B cell (primary cell): Measurements from ENCODE around the gene CLCN1. TPM values are rescaled to one million over a fixed set of nuclear protein-coding genes. Genes with fewer than 3 reads are reported as not detected.

ENCODE experiments used
- ATAC-seq: fragments of 200-7000 bp; cut with Tn5 transposase; one replicate; pipeline ENCODE4 v1.10.0; 2021; ENCODE audit warnings: low read depth, mild to moderate bottlenecking, moderate number of reproducible peaks, moderate library complexity
- CTCF ChIA-PET: fragments of 350-600 bp; sonication (Branson Sonifier 250); formaldehyde crosslinking; loops from one replicate; lab custom pipeline; 2021; ENCODE audit warnings: antibody characterized with exemption, inconsistent platforms; lab: Charles Lee
- POLR2A ChIA-PET: fragments of 350-600 bp; sonication (Branson Sonifier 250); formaldehyde crosslinking; loops from one replicate; lab custom pipeline; 2021; ENCODE audit warnings: antibody characterized with exemption; lab: Charles Lee
- DNase-seq: peaks from one replicate; pipeline ENCODE4 v3.0.0; 2013
- H2AFZ ChIP-seq: 2 replicates; pipeline ENCODE4 v1.6.1; 2012; ENCODE audit warnings: mild to moderate bottlenecking, low read depth, low read length; ENCODE audit not compliant: insufficient read depth, poor library complexity, severe bottlenecking
- H3K27ac ChIP-seq, 2 donors: 1 replicate in 1 of 2; 2 replicates in 1 of 2; pipeline ENCODE4 v1.5.1; 2012 to 2013; ENCODE audit warnings: low read length in 2 of 2, mild to moderate bottlenecking in 2 of 2, moderate library complexity in 1 of 2
- H3K27me3 ChIP-seq, 4 experiments: fragments of 200-600 bp in 1 of 4; sonication (generic) in 1 of 4; replicated peaks in 1 of 4; 1 replicate in 2 of 4; 2 replicates in 2 of 4; pipeline versions ENCODE4 v1.6.1 to v1.7.0; 2013 to 2016; ENCODE audit warnings: low read length in 3 of 4, mild to moderate bottlenecking in 2 of 4, mixed read lengths in 1 of 4, moderate library complexity in 1 of 4; ENCODE audit not compliant: insufficient read depth in 4 of 4, control insufficient read depth in 3 of 4; ENCODE audit errors: control extremely low read depth in 1 of 4
- H3K36me3 ChIP-seq, 2 experiments: replicated peaks in 1 of 2; 1 replicate in 1 of 2; 2 replicates in 1 of 2; pipeline versions ENCODE4 v1.6.1 to v1.7.1; 2013; ENCODE audit warnings: low read length in 1 of 2; ENCODE audit not compliant: insufficient read depth in 2 of 2, control insufficient read depth in 1 of 2; ENCODE audit errors: control extremely low read depth in 1 of 2, extremely low read depth in 1 of 2
- H3K4me1 ChIP-seq, 2 donors: fragments of 200-600 bp in 1 of 2; sonication (generic) in 1 of 2; 1 replicate in 1 of 2; 2 replicates in 1 of 2; pipeline versions ENCODE4 v1.5.1 to v1.6.1; 2013 to 2017; ENCODE audit warnings: low read length in 2 of 2; ENCODE audit not compliant: control insufficient read depth in 2 of 2, insufficient read depth in 2 of 2
- H3K4me2 ChIP-seq: replicated peaks from 2 replicates; pipeline ENCODE3; 2012; ENCODE audit warnings: mild to moderate bottlenecking, low read depth, low read length; ENCODE audit not compliant: poor library complexity, severe bottlenecking
- H3K4me3 ChIP-seq, 5 experiments: fragments of 200-600 bp in 1 of 5; sonication (generic) in 1 of 5; 1 replicate in 3 of 5; 2 replicates in 2 of 5; pipeline versions ENCODE4 v1.5.1 to v1.7.0; 2011 to 2016; ENCODE audit warnings: low read length in 4 of 5, mild to moderate bottlenecking in 4 of 5, low read depth in 2 of 5, control low read depth in 1 of 5, moderate library complexity in 1 of 5; ENCODE audit not compliant: insufficient read depth in 1 of 5; ENCODE audit errors: control extremely low read depth in 1 of 5, extremely low read depth in 1 of 5
- H3K79me2 ChIP-seq: fragments of 200-600 bp; sonication (generic); one replicate; pipeline ENCODE4 v1.6.0; 2016; ENCODE audit warnings: low read length; ENCODE audit not compliant: control insufficient read depth, insufficient read depth
- H3K9ac ChIP-seq: fragments of 200-600 bp; sonication (generic); 2 replicates; pipeline ENCODE4 v1.6.1; 2017; ENCODE audit warnings: mild to moderate bottlenecking, low read length, moderate library complexity
- H3K9me3 ChIP-seq, 3 donors: one replicate each; pipeline versions ENCODE4 v1.6.1 to v1.7.1; 2013; ENCODE audit warnings: low read length in 2 of 3; ENCODE audit not compliant: control insufficient read depth in 2 of 3, insufficient read depth in 1 of 3; ENCODE audit errors: control extremely low read depth in 1 of 3
- H4K20me1 ChIP-seq: 2 replicates; pipeline ENCODE4 v1.6.0; 2012; ENCODE audit warnings: mild to moderate bottlenecking, low read length; ENCODE audit not compliant: insufficient read depth, control insufficient read depth, poor library complexity, severe bottlenecking
- H3K27ac Mint-ChIP-seq: one replicate; pipeline ENCODE4 v1.8.0; 2021; ENCODE audit warnings: mixed read lengths
- H3K27me3 Mint-ChIP-seq: one replicate; pipeline ENCODE4 v1.8.0; 2021; ENCODE audit warnings: mixed read lengths
- H3K4me1 Mint-ChIP-seq: one replicate; pipeline ENCODE4 v1.8.0; 2021; ENCODE audit warnings: mixed read lengths
- H3K4me3 Mint-ChIP-seq: one replicate; pipeline ENCODE4 v1.8.0; 2021; ENCODE audit warnings: mixed read lengths
- H3K9me3 Mint-ChIP-seq: one replicate; pipeline ENCODE4 v1.8.0; 2022; ENCODE audit warnings: mixed read lengths; ENCODE audit not compliant: insufficient read depth
- CTCF ChIP-seq: fragments of 200-600 bp; IDR thresholded peaks from one replicate; pipeline ENCODE4 v1.8.0; 2022; ENCODE audit warnings: antibody characterized with exemption, mild to moderate bottlenecking
- EZH2 ChIP-seq: IDR thresholded peaks from 2 replicates; pipeline ENCODE4 v1.6.1; 2012; ENCODE audit warnings: borderline replicate concordance, low read depth, mild to moderate bottlenecking, moderate library complexity, low read length; ENCODE audit not compliant: insufficient read depth, poor library complexity, severe bottlenecking
- WGBS: methylation state at CpG from one replicate; pipeline ENCODE4 v1.1.5; 2013; ENCODE audit warnings: missing lambda C conversion rate; ENCODE audit not compliant: insufficient coverage; 5-methylcytosine and 5-hydroxymethylcytosine counted together
- intact Hi-C: fragments of 100-400 bp; cut with micrococcal nuclease; formaldehyde crosslinking; loops from one replicate; pipeline ENCODE4 v1.10.0; 2022
- polyA plus RNA-seq: library from polyadenylated mRNA; depleted of rRNA; stranded (reverse); fragments of >200 nt; gene quantifications from 2 replicates; pipeline ENCODE4 v1.2.3, GENCODE V29; 2012
- total RNA-seq, 2 donors: library from RNA; stranded (reverse); fragments of 120-200 nt in 1 of 2; gene quantifications; 1 replicate in 1 of 2; 2 replicates in 1 of 2; pipeline versions ENCODE4 v1.2.3 to v1.2.4, GENCODE V29; 2013 to 2022

The CLCN1 gene
- total and polyA plus RNA-seq, 2 donors (not counting 1 experiment from before 2014, with no cell fraction given): not detected

DNA sequence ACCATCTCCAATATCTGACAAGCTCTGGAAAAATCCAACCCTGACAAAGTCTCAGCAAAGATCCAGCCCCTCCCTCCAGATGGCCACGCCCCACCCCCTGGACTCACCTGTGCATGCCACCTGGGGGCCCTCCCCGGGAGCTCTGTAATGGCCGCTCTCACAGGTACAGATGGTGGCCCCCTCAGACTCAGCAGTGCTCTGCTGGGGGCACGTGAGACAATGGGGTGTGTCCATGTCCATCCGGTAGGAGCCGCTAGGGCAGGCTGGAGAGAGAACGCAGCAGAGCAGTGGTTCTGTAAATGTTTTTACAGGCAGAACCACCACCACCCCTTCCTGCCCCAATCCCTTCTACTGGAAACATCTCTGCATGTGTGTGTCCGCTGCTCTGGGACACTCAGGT is 83.2 kb downstream of the CLCN1 start:
- ChIA-PET POLR2A (no interaction called here), CTCF (no interaction called here)
- H3K27ac Mint-ChIP-seq: no peak overlapping the region
- no peaks in the 10 kb centered on the region for H3K9me3 Mint-ChIP-seq
- intact Hi-C loops: no loop called here
- no peak for TF ChIP-seq CTCF
- no peak for TF ChIP-seq EZH2
- WGBS: 89% methylated on average over 8 of the region's 8 CpGs
- H3K9ac ChIP-seq: no peak overlapping the region
- no peak overlapping the region for H3K4me3 Mint-ChIP-seq
- DNase-seq (no peak), ATAC-seq (no peak)
- H3K4me1 ChIP-seq: no peaks in the 10 kb centered on the region
- no peaks in the 10 kb centered on the region for H4K20me1 ChIP-seq
- H2AFZ ChIP-seq: no peak overlapping the region
- no peaks in the 10 kb centered on the region for H3K9me3 ChIP-seq
- no peak overlapping the region for H3K27ac ChIP-seq
- no peaks in the 10 kb centered on the region for H3K27me3 ChIP-seq
- H3K4me3 ChIP-seq: no peak overlapping the region
- no peaks in the 10 kb centered on the region for H3K79me2 ChIP-seq
- H3K27me3 Mint-ChIP-seq: no peaks in the 10 kb centered on the region
- H3K4me2 ChIP-seq: no peak overlapping the region
- no peaks in the 10 kb centered on the region for H3K4me1 Mint-ChIP-seq
- no peaks in the 10 kb centered on the region for H3K36me3 ChIP-seq

DNA sequence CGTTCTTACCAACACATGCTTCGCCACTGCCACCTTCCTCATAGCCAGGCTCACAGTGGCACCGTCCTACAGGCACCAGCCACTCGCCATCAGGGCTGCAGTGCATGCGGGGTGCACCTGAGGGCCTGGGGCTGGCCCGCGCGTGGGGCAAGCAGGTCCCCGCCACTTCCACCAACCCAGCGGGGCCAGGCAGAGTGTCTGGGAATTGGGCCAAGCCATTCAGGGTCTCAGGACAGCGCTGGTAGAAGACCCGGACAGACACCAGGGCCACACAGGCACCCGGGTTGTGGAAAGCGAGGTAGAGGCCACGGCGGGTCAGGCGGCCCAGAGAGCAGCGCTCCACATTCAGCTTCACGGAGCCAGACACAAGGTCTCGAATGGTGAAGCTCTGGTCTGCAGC is 83.7 kb downstream of the CLCN1 start:
- Histone ChIP-seq H3K4me1 (no peaks in the 10 kb centered on the region), H3K9ac (no peak overlapping the region), H3K36me3 (no peaks in the 10 kb centered on the region), H3K4me2 (no peak overlapping the region), H3K4me3 (no peak overlapping the region), H3K27ac (no peak overlapping the region), H4K20me1 (no peaks in the 10 kb centered on the region), H2AFZ (no peak overlapping the region), H3K9me3 (no peaks in the 10 kb centered on the region), H3K27me3 (no peaks in the 10 kb centered on the region), H3K79me2 (no peaks in the 10 kb centered on the region)
- intact Hi-C loops: no loop called here
- WGBS: 95% methylated on average over 13 of the region's 20 CpGs
- Mint-ChIP-seq H3K27me3 (no peaks in the 10 kb centered on the region), H3K9me3 (no peaks in the 10 kb centered on the region), H3K4me1 (no peaks in the 10 kb centered on the region), H3K4me3 (no peak overlapping the region), H3K27ac (no peak overlapping the region)
- no peak for ATAC-seq
- DNase-seq: no peak
- no peak for TF ChIP-seq EZH2
- TF ChIP-seq CTCF: no peak
- CTCF ChIA-PET: no interaction called here
- POLR2A ChIA-PET: no interaction called here
